Lower leg skin (tissue), 3 donors: Measurements from ENCODE around the gene CREBBP.

Source experiments
- CTCF ChIP-seq, 3 donors: fragments of 450-650 bp; IDR thresholded peaks; one replicate each; pipeline ENCODE4 v1.5.1; 2016; ENCODE audit warnings: antibody characterized with exemption in 3 of 3, mild to moderate bottlenecking in 3 of 3, moderate library complexity in 2 of 3
- POLR2A ChIP-seq, 2 donors: fragments of 450-650 bp; IDR thresholded peaks; one replicate each; pipeline ENCODE4 v1.6.1; 2016 to 2017; ENCODE audit warnings: antibody characterized with exemption in 2 of 2, mild to moderate bottlenecking in 1 of 2, moderate library complexity in 1 of 2

GRCh38 chr16:3735541-3735940, 145.0 kb downstream of the CREBBP start:
- TF ChIP-seq CTCF (IDR thresholded peaks at IDR 0.05) (no peak), POLR2A (IDR thresholded peaks at IDR 0.05) (no peak)
